WI38 (cell line): Measurements from ENCODE around the gene RBX1.

ENCODE experiments used
- H3K4me3 ChIP-seq: 2 replicates; pipeline ENCODE4 v1.5.1; 2011; ENCODE audit warnings: low read depth, mild to moderate bottlenecking, control low read depth, low read length
- TF ChIP-seq, protein P1 (sequence below): IDR thresholded peaks from 2 replicates; pipeline ENCODE4 v1.5.1; 2012; ENCODE audit warnings: low read depth, mild to moderate bottlenecking, control low read depth, low read length

The RBX1 gene

DNA sequence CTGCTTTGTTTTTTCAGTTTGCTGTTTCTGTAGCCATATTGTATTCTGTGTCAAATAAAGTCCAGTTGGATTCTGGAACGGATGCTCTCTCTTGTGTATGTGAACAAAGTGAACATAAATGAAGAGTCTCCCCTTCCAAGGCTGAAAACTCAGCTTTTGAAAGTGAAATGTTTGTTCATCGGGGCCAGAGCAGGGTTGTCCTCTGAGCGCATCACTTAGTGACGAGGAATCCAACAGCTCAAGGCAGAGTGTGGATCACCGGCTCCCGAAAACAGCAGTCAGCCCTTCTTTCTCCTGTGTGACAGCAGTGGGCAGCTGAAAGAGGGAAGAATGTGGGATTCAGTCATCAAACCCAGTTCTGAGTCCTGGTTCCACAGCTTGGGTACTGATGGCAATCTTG is 21.4 kb downstream of the RBX1 start:
- H3K4me3 ChIP-seq = no peak overlapping the region
- TF ChIP-seq, protein P1, sequence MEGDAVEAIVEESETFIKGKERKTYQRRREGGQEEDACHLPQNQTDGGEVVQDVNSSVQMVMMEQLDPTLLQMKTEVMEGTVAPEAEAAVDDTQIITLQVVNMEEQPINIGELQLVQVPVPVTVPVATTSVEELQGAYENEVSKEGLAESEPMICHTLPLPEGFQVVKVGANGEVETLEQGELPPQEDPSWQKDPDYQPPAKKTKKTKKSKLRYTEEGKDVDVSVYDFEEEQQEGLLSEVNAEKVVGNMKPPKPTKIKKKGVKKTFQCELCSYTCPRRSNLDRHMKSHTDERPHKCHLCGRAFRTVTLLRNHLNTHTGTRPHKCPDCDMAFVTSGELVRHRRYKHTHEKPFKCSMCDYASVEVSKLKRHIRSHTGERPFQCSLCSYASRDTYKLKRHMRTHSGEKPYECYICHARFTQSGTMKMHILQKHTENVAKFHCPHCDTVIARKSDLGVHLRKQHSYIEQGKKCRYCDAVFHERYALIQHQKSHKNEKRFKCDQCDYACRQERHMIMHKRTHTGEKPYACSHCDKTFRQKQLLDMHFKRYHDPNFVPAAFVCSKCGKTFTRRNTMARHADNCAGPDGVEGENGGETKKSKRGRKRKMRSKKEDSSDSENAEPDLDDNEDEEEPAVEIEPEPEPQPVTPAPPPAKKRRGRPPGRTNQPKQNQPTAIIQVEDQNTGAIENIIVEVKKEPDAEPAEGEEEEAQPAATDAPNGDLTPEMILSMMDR = no peak

DNA sequence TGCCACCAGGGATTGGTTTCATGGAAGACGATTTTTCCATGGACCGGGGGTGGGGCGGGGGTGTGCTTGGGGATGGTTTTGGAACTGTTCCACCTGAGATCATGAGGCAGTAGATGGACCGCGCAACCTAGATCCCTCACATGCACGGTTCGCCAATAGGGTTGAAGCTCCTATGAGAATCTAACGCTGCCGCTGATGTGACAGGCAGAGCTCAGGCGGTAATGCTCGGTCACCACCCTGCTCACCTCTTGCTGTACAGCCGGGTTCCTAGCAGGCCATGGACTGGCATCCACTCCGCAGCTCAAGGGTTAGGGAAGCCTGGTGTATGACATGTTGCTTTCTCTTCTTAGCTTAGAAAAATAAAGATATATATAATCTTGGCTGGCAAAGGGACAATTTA is 22.0 kb downstream of the RBX1 start:
- TF ChIP-seq, protein P1 = no peak
- no peak overlapping the region for H3K4me3 ChIP-seq

DNA sequence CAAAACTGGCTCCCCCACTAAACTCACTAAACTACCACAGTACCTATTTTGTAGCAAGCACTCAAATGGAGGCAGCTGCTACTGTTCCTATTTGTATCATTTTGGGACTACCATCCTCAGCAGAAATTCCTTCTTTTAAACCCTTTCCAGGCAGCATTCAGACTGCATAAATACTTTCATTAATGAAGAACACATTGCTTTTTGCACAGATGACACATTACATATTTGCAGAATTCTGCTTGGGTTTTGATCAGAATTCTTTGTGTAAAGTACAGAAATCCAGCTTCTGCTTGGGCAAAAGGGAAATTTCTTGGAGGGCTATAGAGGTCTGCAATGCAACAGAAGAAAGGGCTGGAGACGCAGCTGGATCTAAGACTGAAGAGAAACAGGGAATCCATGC is 24.2 kb downstream of the RBX1 start:
- TF ChIP-seq, protein P1 = no peak
- H3K4me3 ChIP-seq = no peak overlapping the region

DNA sequence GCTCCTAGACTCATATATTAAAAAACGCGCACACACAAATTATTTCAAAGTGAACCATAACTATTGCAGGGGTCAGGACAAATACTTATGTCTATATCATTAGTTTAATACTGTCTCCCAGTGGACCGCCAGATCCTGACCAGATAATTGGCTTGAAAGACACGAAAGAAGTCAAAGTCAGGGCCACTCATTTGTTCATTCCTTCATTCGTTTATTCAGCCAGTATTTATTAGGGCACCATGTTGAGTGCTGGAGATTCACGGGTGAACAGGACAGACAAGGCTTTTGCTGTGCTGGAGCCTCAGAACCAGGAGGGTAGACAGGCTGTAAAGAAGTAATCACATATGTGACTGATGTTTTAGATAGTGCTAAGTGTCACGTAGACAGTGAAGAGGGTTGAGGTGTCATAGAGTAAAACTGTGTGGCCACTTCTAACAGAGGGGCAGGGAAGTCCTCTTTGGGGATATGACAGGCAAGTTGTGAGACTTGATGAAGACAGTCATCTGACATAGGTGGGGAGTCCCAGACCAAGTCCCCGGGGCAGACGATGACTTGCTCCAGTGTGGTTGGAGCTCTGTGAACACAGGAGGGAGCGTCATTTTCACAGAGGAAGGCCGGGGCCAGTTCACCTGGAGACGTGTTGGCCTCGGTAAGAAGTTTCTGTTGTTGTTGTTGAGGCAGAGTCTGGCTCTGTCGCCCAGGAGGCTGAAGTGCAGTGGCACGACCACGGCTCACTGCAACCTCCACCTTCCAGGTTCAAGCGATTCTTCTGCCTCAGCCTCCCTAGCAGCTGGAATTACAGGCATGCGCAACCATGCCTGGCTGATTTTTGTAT is 25.9 kb downstream of the RBX1 start:
- TF ChIP-seq, protein P1 = no peak
- no peak overlapping the region for H3K4me3 ChIP-seq

DNA sequence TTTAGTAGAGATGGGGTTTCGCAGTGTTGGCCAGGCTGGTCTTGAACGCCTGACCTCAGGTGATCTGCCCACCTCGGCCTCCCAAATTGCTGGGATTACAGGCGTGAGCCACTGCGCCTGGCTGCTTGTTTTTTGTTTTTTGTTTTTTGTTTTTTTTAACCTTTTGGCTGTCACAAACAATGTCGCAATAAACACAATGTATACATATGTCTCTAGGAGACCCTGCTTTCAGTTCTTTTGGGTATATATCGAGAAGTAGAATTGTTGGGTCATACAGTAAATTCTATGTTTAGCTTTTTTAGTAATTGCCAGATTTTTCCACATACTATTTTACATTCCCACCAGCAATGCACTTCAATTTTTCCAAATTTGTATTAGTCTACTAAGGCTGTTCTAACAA is 28.0 kb downstream of the RBX1 start:
- TF ChIP-seq, protein P1 = no peak
- no peak overlapping the region for H3K4me3 ChIP-seq

DNA sequence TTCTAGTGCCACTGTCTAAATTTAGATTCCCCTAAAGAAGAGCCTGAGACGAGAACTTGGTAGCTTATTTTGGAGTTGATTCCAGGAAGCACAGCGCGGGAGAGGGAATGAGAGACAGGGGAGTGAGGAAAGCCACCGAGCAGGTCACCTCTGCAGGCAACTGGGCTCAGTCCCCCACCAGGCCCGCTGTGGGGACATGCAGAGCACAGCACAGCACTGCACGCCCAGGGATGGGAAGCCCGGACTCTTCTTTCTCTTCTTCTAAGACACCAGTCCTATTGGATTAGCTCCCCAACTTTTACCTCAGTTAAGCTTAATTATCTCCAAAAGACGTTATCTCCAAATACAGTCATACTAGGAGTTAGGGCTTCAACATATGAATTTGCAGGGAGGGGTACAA is 28.7 kb downstream of the RBX1 start:
- TF ChIP-seq, protein P1 = no peak

DNA sequence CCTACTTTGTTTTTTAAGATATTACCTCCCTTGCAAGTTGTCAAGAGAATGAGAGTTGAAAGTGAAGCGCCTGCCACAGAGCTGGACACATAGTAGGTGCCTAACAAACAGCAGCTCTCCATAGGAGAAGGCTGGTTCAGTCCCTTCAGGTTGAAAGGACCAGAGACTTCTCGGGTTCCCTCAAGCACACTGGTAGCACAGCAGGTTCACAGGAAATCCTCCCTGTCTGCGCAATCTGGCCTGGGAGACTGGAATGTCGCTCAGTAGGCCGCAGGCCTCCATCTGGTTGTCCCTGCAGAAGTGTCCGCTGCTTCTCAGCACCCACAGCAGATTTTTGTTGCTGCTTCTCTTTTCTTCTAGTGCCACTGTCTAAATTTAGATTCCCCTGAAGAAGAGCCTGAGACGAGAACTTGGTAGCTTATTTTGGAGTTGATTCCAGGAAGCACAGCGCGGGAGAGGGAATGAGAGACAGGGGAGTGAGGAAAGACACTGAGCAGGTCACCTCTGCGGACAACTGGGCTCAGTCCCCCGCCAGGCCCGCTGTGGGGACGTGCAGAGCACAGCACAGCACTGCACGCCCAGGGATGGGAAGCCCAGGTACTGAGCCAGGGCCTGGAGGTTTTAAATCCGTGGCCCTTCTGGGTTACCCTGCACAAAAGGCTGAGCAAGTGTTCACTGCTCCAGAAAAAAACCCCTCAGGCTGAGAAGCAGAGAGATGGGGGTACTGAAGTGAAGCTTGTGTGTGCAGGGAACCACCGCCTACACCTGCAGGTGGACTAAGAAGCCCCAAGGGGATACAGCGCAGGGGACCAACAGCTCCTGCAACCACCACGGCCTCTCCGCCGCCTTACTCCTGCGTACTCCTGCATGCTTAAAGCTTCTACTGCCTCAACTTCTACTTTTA is 31.6 kb downstream of the RBX1 start:
- H3K4me3 ChIP-seq = no peak overlapping the region
- TF ChIP-seq, protein P1 = no peak

More for the DNA sequence above, 28.7 kb downstream of the RBX1 start:
- no peak overlapping the region for H3K4me3 ChIP-seq
